ENCODE measurements around the gene CAMKK2.

The CAMKK2 gene

DNA sequence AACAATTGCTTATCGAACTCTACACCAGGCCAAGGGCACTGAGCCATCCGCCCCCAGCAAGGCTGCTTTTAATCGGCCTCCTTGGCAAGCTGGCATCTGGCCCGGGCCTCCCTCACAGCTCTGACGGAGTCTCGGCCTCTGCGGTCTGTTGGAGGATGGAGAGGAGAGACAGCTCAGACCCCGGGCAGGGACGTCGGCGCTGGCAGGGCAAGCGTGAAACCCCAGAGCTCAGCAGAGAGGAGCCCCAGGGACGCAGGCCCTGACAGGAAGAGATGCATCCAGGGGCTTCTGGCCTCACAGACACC is 17.5 kb downstream of the CAMKK2 start:
- Histone ChIP-seq H3K27ac (no peak overlapping the region), H3K27me3 (ENCODE audit: insufficient read depth, low read depth, severe bottlenecking) (no peaks in the 10 kb centered on the region), H3K36me3 (no peaks in the 10 kb centered on the region), H3K9me3 (ENCODE audit: severe bottlenecking) (no peaks in the 10 kb centered on the region), H3K4me3 (ENCODE audit: low read depth, low read length) (no peak overlapping the region)
- DNase-seq: no peak
- TF ChIP-seq, protein P1, sequence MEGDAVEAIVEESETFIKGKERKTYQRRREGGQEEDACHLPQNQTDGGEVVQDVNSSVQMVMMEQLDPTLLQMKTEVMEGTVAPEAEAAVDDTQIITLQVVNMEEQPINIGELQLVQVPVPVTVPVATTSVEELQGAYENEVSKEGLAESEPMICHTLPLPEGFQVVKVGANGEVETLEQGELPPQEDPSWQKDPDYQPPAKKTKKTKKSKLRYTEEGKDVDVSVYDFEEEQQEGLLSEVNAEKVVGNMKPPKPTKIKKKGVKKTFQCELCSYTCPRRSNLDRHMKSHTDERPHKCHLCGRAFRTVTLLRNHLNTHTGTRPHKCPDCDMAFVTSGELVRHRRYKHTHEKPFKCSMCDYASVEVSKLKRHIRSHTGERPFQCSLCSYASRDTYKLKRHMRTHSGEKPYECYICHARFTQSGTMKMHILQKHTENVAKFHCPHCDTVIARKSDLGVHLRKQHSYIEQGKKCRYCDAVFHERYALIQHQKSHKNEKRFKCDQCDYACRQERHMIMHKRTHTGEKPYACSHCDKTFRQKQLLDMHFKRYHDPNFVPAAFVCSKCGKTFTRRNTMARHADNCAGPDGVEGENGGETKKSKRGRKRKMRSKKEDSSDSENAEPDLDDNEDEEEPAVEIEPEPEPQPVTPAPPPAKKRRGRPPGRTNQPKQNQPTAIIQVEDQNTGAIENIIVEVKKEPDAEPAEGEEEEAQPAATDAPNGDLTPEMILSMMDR (IDR thresholded peaks at IDR 0.05; ENCODE audit: low read depth, low read length): no peak

DNA sequence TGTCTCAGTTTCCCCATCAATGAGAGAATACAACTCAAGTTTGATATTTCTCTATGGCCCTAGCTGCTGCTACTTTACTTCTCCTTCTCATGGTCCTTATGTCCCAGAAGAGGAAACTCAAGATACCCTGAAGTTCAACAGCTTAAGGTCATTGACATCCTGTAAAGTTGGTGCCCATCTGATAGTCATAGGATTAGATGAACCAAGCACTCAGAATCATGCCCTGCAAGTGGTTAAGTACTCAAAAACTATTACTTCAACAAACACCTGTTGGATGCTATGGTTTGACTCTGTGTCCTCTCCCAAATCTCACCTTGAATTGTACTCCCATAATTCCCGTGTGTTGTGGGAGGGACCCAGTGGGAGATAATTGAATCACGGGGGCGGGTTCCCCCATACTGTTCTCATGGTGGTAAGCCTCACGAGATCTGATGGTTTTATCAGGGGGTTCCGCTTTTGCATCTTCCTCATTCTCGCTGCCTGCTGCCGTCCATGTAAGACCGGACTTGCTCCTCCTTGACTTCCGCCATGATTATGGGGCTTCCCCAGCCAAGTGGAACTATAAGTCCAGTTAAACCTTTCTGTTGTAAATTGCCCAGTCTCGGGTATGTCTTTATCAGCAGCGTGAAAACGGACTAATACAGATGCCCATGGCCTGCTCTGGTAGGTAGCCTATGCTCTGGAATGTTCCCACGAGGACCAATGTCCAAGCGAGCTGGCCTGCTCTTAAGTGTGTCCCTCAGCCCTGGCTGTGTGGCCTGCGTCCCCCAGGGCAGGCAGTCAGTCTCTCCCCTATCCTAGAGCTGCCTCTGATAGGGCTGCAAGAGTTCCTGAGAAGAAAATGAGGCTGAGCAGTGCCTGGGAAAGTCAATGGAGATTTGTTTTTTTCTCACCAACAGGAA is 18.1 kb downstream of the CAMKK2 start:
- Histone ChIP-seq H3K36me3 (no peaks in the 10 kb centered on the region), H3K4me3 (ENCODE audit: low read depth, low read length) (no peak overlapping the region), H3K27me3 (ENCODE audit: insufficient read depth, low read depth, severe bottlenecking) (no peaks in the 10 kb centered on the region), H3K27ac (no peak overlapping the region), H3K9me3 (ENCODE audit: severe bottlenecking) (no peaks in the 10 kb centered on the region)
- TF ChIP-seq, protein P1 (IDR thresholded peaks at IDR 0.05; ENCODE audit: low read depth, low read length): no peak
- no peak for DNase-seq

DNA sequence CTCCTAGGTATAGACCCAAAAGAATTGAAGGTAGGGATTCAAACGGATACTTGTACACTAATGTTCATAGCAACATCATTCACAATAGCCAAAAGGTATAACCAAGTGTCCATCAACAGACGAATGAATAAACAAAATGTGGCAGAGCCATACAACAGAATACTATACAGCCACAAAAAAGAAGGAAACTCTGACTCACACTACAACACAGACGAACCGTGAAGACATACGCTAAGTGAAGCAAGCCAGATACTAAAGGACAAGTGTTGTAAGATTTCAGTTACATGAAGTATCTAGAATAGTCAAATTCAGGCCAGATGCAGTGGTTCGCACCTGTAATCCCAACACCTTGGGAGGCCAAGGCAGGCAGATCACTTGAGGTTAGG is 19.1 kb downstream of the CAMKK2 start:
- Histone ChIP-seq H3K36me3 (no peaks in the 10 kb centered on the region), H3K9me3 (ENCODE audit: severe bottlenecking) (no peaks in the 10 kb centered on the region), H3K4me3 (ENCODE audit: low read depth, low read length) (no peak overlapping the region), H3K27ac (no peak overlapping the region), H3K27me3 (ENCODE audit: insufficient read depth, low read depth, severe bottlenecking) (no peaks in the 10 kb centered on the region)
- no peak for DNase-seq
- TF ChIP-seq, protein P1 (IDR thresholded peaks at IDR 0.05; ENCODE audit: low read depth, low read length): no peak

DNA sequence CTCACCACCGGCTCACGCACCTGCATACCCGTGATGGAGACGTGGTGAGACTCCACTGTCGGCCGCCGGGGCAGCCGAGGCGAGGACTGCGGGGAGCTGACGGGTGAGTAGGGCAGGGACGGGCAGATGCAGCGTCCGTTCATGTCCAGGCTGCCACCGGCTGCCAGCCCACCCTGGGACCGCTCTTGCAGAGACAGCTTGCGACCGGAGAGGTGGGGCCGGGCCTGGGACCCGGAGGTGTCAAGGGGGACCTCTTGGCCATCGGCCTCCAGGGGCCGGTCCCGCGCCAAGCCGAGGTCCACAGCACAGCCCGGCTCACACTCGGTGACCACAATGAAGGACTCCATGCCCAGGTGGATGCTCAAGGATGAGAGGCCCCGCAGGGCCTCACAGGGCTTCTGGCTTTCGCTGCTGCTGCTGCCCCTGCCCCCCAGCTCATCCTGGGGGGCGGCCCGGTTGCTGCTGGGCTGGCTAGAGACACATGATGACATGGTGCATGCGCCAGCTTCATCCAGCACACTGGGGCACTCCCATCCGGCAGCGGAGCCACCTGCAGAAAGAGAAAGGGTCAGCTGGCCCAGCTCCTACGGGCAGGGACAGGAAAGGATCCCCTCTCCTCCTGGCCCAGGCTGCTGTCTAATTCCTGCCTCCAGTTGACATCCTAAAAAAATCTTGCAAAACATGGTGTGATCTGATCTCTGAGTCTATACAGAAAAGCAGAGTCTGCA is 22.3 kb downstream of the CAMKK2 start:
- no peaks in the 10 kb centered on the region for H3K27me3 ChIP-seq (ENCODE audit: insufficient read depth, low read depth, severe bottlenecking)
- no peak overlapping the region for H3K4me3 ChIP-seq (ENCODE audit: low read depth, low read length)
- no peak for DNase-seq
- H3K36me3 ChIP-seq: peaks cover 5% of the 10 kb centered on the region
- no peaks in the 10 kb centered on the region for H3K9me3 ChIP-seq (ENCODE audit: severe bottlenecking)
- TF ChIP-seq, protein P1 (IDR thresholded peaks at IDR 0.05; ENCODE audit: low read depth, low read length): no peak
- H3K27ac ChIP-seq: no peak overlapping the region

DNA sequence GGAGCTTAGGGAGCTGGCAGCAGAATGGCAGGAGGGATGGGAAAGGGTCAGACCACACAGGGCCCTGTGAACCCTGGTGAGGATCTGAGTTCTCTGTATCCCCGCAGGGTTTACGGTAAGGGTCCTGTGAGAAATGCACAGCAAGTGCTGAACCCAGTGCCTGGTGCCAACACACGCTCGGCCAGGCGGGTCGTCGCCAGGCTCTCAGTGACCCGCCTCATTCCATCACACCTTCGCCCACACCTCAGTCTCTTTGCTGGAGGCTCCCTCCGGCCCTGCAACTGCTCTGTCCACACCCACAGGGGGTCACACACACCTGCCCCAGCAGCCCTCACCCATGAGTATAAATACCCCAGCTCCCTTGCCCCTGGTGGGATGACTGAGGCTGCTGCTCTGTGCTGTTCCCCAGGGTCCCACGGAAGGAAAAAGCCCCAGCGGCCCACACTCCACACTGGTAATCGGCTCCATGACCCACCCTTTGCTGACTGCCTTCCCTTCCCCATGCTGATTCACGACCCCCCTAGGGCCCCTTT is 23.1 kb downstream of the CAMKK2 start:
- DNase-seq: no peak
- TF ChIP-seq, protein P1 (IDR thresholded peaks at IDR 0.05; ENCODE audit: low read depth, low read length): no peak
- H3K27me3 ChIP-seq (ENCODE audit: insufficient read depth, low read depth, severe bottlenecking): no peaks in the 10 kb centered on the region
- no peak overlapping the region for H3K27ac ChIP-seq
- H3K9me3 ChIP-seq (ENCODE audit: severe bottlenecking): no peaks in the 10 kb centered on the region
- H3K36me3 ChIP-seq: peaks cover 11% of the 10 kb centered on the region
- no peak overlapping the region for H3K4me3 ChIP-seq (ENCODE audit: low read depth, low read length)

All from WERI-Rb-1 (cell line).